Neural progenitor cell (in vitro differentiated cells): ENCODE data around the gene DCST2.

Experiments used
- EZH2 ChIP-seq: fragments of 200-600 bp; sonication (generic); IDR thresholded peaks from 2 replicates; pipeline ENCODE4 v1.6.1; 2017; ENCODE audit warnings: antibody characterized with exemption, mild to moderate bottlenecking, moderate library complexity
- EZH2phosphoT487 ChIP-seq: fragments of 200-600 bp; sonication (generic); IDR thresholded peaks from 2 replicates; pipeline ENCODE4 v1.6.1; 2017; ENCODE audit warnings: antibody characterized with exemption
- TF ChIP-seq, protein P1 (sequence below): fragments of 200-600 bp; sonication (generic); IDR thresholded peaks from 2 replicates; pipeline ENCODE4 v1.5.1; 2017; ENCODE audit warnings: antibody characterized with exemption, mild to moderate bottlenecking

DNA sequence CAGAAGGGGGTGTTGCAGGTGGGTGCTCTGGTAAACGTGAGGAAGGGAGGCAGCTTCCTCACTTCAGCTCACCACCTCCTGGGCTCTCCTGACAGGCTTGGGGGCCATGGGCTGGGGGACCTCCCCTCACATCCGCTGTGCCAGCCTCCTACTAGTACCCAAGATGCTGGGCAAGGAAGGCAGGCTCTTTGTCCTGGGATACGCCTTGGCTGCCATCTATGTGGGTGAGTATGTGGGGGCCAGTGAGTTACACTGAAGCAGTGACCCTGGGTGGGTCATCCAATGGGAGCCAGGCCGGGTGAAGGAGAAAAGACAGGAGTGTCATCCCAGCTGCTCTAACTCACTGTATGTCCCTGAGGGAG is 5.7 kb upstream of the DCST2 start:
- TF ChIP-seq, protein P1, sequence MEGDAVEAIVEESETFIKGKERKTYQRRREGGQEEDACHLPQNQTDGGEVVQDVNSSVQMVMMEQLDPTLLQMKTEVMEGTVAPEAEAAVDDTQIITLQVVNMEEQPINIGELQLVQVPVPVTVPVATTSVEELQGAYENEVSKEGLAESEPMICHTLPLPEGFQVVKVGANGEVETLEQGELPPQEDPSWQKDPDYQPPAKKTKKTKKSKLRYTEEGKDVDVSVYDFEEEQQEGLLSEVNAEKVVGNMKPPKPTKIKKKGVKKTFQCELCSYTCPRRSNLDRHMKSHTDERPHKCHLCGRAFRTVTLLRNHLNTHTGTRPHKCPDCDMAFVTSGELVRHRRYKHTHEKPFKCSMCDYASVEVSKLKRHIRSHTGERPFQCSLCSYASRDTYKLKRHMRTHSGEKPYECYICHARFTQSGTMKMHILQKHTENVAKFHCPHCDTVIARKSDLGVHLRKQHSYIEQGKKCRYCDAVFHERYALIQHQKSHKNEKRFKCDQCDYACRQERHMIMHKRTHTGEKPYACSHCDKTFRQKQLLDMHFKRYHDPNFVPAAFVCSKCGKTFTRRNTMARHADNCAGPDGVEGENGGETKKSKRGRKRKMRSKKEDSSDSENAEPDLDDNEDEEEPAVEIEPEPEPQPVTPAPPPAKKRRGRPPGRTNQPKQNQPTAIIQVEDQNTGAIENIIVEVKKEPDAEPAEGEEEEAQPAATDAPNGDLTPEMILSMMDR: no peak
- TF ChIP-seq EZH2phosphoT487: no peak
- TF ChIP-seq EZH2: no peak
